ENCODE data around the gene WDR90.
A peak's percentile ranks its signal among the peaks of the same experiment; 100 is the strongest.

Gene WDR90

GRCh38 chr16:626787-627453 is 22.2 kb upstream of the WDR90 start:
- DNase-seq, result no peak

- DNase-seq, result no peak
These were observed 21.5 kb upstream of the WDR90 start for GRCh38 chr16:627454-628239.

GRCh38 chr16:628321-629061 is 20.7 kb upstream of the WDR90 start:
- DNase-seq, result no peak

- no peak for DNase-seq
These were observed 19.9 kb upstream of the WDR90 start for GRCh38 chr16:629185-629832.

GRCh38 chr16:629833-630248 is 19.3 kb upstream of the WDR90 start:
- no peak for DNase-seq

GRCh38 chr16:630249-630814 is 18.8 kb upstream of the WDR90 start:
- no peak for DNase-seq

GRCh38 chr16:630815-631405 is 18.3 kb upstream of the WDR90 start, which contains the start of gene WFIKKN1:
Gene WFIKKN1 (plus strand): TSS chr16:630985. CDS start chr16:631254, 269 bp downstream.
- DNase-seq, result no peak

GRCh38 chr16:631808-632358 is 17.3 kb upstream of the WDR90 start:
- DNase-seq, result no peak

GRCh38 chr16:632486-633335 is 16.5 kb upstream of the WDR90 start:
- DNase-seq, result no peak

- DNase-seq, result no peak
These were observed 15.7 kb upstream of the WDR90 start for GRCh38 chr16:633336-634050.

GRCh38 chr16:634051-634670 is 15.0 kb upstream of the WDR90 start:
- DNase-seq, result no peak

GRCh38 chr16:634996-635395 is 14.2 kb upstream of the WDR90 start:
- no peak for DNase-seq

GRCh38 chr16:635573-636205 is 13.5 kb upstream of the WDR90 start:
- DNase-seq, result peak in 1 of 4 experiments; percentile 33

GRCh38 chr16:636206-637080 is 12.7 kb upstream of the WDR90 start, which contains the start of gene METTL26:
Gene METTL26 (minus strand): TSS chr16:636305. CDS start chr16:636290, 15 bp downstream.
- DNase-seq, result peak; percentile 89 to 99 (median 94)

- DNase-seq, result peak; percentile 89 to 98 (median 92)
These were observed 11.8 kb upstream of the WDR90 start for GRCh38 chr16:637081-638018.

GRCh38 chr16:638034-638543 is 11.1 kb upstream of the WDR90 start:
- DNase-seq, result no peak

- no peak for DNase-seq
These were observed 10.3 kb upstream of the WDR90 start for GRCh38 chr16:638836-639235.

All from activated naive CD4-positive, alpha-beta T cell (primary cell).